Testis (tissue), 3 donors: ENCODE results near the gene IDUA. TPM values are rescaled to one million over a fixed set of nuclear protein-coding genes. Genes with fewer than 3 reads are reported as not detected.

ENCODE experiments used
- DNase-seq: peaks from one replicate; pipeline ENCODE4 v3.0.0-alpha.2; 2019
- H3K27ac ChIP-seq, 2 donors: fragments of 200-600 bp; sonication (generic); one replicate each; pipeline ENCODE4 v1.5.1; 2019
- H3K27me3 ChIP-seq: fragments of 200-600 bp; sonication (generic); one replicate; pipeline ENCODE4 v1.5.1; 2019
- H3K36me3 ChIP-seq: fragments of 200-600 bp; sonication (generic); one replicate; pipeline ENCODE4 v1.5.1; 2017; ENCODE audit warnings: low read depth; ENCODE audit errors: missing control alignments
- H3K4me1 ChIP-seq: fragments of 200-600 bp; sonication (generic); one replicate; pipeline ENCODE4 v1.5.1; 2019
- H3K4me3 ChIP-seq, 2 donors: fragments of 200-600 bp; sonication (generic); one replicate each; pipeline ENCODE4 v1.5.1; 2017 to 2019
- H3K9me3 ChIP-seq: fragments of 200-600 bp; sonication (generic); one replicate; pipeline ENCODE4 v1.5.1; 2017
- CTCF ChIP-seq, 3 experiments: fragments of 450-650 bp in 2 of 3; fragments of 200-600 bp in 1 of 3; sonication (generic) in 1 of 3; IDR thresholded peaks; one replicate each; pipeline ENCODE4 v1.5.1; 2016 to 2019; ENCODE audit warnings: antibody characterized with exemption in 3 of 3, mild to moderate bottlenecking in 2 of 3, moderate library complexity in 1 of 3
- POLR2A ChIP-seq: fragments of 450-650 bp; IDR thresholded peaks from one replicate; pipeline ENCODE4 v1.6.1; 2017; ENCODE audit warnings: antibody characterized with exemption, mild to moderate bottlenecking, moderate library complexity
- WGBS, 2 donors: methylation state at CpG; one replicate each; pipeline ENCODE4 v1.1.5; 2018; 5-methylcytosine and 5-hydroxymethylcytosine counted together
- intact Hi-C: fragments of 100-400 bp; cut with DNase I; formaldehyde crosslinking; loops from one replicate; pipeline ENCODE4 v1.15.1; 2023; ENCODE audit warnings: low total_unique reads
- polyA plus RNA-seq: library from polyadenylated mRNA; stranded (reverse); fragments of 350-450 nt; fragmentation: Illumina TruSeq; extraction: RNeasy Lipid Tissue Mini Kit (QIAGEN cat#74804); gene quantifications from one replicate; pipeline ENCODE4 v1.2.3, GENCODE V29; 2014; ENCODE audit warnings: low read depth, low replicate concordance; ENCODE audit not compliant: insufficient read depth
- total RNA-seq, 2 donors: library from RNA; depleted of rRNA; stranded (reverse); fragments of >200 nt; gene quantifications; one replicate each; pipeline ENCODE4 v1.2.3, GENCODE V29; 2016

Gene IDUA
- total and polyA plus RNA-seq, 3 donors from 2014 or later = 8.9 to 39.4 (median 35.7) TPM

GRCh38 chr4:1015179-1015578 is 28.3 kb downstream of the IDUA start:
- Histone ChIP-seq H3K9me3 (no peaks in the 10 kb centered on the region), H3K4me1 (peaks cover 9% of the 10 kb centered on the region), H3K36me3 (no peaks in the 10 kb centered on the region), H3K27ac (no peak overlapping the region), H3K27me3 (no peaks in the 10 kb centered on the region), H3K4me3 (no peak overlapping the region)
- no peak for DNase-seq
- TF ChIP-seq CTCF (IDR thresholded peaks at IDR 0.05) = no peak
- no peak for TF ChIP-seq POLR2A
- intact Hi-C loops = no loop called here
- WGBS, 2 donors = 90% methylated on average over 7 of the region's 8 CpGs; no CpG with 5 or more reads in 1 of the 2 donors

GRCh38 chr4:1015746-1016145 is 28.9 kb downstream of the IDUA start:
- Histone ChIP-seq H3K27me3 (no peaks in the 10 kb centered on the region), H3K36me3 (no peaks in the 10 kb centered on the region), H3K4me3 (no peak overlapping the region), H3K4me1 (peaks cover 3% of the 10 kb centered on the region), H3K27ac (no peak overlapping the region), H3K9me3 (no peaks in the 10 kb centered on the region)
- intact Hi-C loops = no loop called here
- no peak for DNase-seq
- TF ChIP-seq CTCF (IDR thresholded peaks at IDR 0.05) (no peak), POLR2A (no peak)
- 58 to 85% methylated on average over 2 to 10 of the region's 10 CpGs for WGBS, 2 donors

DNA sequence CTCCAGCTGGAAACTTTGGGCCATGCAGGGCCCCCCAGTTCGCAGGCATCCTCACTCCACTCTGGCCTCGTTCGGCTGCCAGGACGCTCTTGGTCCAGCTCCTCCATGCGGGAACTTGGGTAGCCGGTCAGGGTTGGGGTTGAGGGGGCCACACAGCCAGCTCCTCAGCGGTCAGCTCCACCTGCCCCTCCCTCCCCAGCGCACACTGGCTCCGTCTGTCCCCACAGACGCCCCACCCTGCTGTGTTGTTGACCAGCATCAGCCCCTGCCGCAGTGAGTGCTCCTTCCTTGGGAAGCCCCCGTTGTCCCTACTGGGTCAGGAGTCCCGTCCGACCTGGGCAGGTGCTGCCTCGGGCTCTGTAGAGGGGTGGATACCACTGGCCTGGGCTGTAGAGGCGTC is 30.4 kb downstream of the IDUA start:
- intact Hi-C loops = no loop called here
- Histone ChIP-seq H3K27me3 (no peaks in the 10 kb centered on the region), H3K36me3 (no peaks in the 10 kb centered on the region), H3K27ac (no peak overlapping the region), H3K4me3 (no peak overlapping the region), H3K4me1 (no peaks in the 10 kb centered on the region), H3K9me3 (no peaks in the 10 kb centered on the region)
- TF ChIP-seq POLR2A = no peak
- TF ChIP-seq CTCF (IDR thresholded peaks at IDR 0.05) = no peak
- no peak for DNase-seq
- WGBS, 2 donors = 86 to 93% methylated on average over 10 of the region's 16 CpGs

GRCh38 chr4:1017706-1018105 is 30.9 kb downstream of the IDUA start:
- H3K36me3 ChIP-seq = no peaks in the 10 kb centered on the region
- no peaks in the 10 kb centered on the region for H3K27me3 ChIP-seq
- WGBS, 2 donors = 78 to 90% methylated on average over 13 to 15 of the region's 15 CpGs
- TF ChIP-seq CTCF (IDR thresholded peaks at IDR 0.05) (no peak), POLR2A (no peak)
- intact Hi-C loops = no loop called here
- DNase-seq = no peak
- H3K27ac ChIP-seq = no peak overlapping the region
- no peak overlapping the region for H3K4me3 ChIP-seq
- no peaks in the 10 kb centered on the region for H3K9me3 ChIP-seq
- no peaks in the 10 kb centered on the region for H3K4me1 ChIP-seq

- Histone ChIP-seq H3K4me1 (no peaks in the 10 kb centered on the region), H3K4me3 (no peak overlapping the region), H3K36me3 (no peaks in the 10 kb centered on the region), H3K9me3 (no peaks in the 10 kb centered on the region), H3K27ac (no peak overlapping the region), H3K27me3 (no peaks in the 10 kb centered on the region)
- TF ChIP-seq CTCF (IDR thresholded peaks at IDR 0.05) (no peak), POLR2A (no peak)
- WGBS, 2 donors = 83 to 86% methylated on average over 7 to 29 of the region's 29 CpGs
- no peak for DNase-seq
- intact Hi-C loops = no loop called here
Observed at GRCh38 chr4:1018147-1019020, 31.5 kb downstream of the IDUA start.
